Transverse colon (tissue), 4 donors: Measurements from ENCODE around the gene DTWD2.

Source experiments
- EP300 ChIP-seq: sonication (generic); formaldehyde crosslinking; IDR thresholded peaks from one replicate; pipeline ENCODE4 v1.6.1; 2017; ENCODE audit warnings: antibody characterized with exemption, low read depth
- POLR2A ChIP-seq: fragments of 450-650 bp; IDR thresholded peaks from one replicate; pipeline ENCODE4 v1.6.1; 2016; ENCODE audit warnings: antibody characterized with exemption, mild to moderate bottlenecking, moderate library complexity
- POLR2AphosphoS5 ChIP-seq, 3 donors: sonication (generic); formaldehyde crosslinking; IDR thresholded peaks; one replicate each; pipeline ENCODE4 v1.6.1; 2016; ENCODE audit warnings: antibody characterized with exemption in 3 of 3
- TF ChIP-seq, protein P1 (sequence below), 5 experiments: fragments of 200-600 bp in 3 of 5; fragments of 450-650 bp in 2 of 5; sonication (generic) in 3 of 5; IDR thresholded peaks; 1 replicate in 2 of 5; 2 replicates in 3 of 5; pipeline ENCODE4 v1.5.1; 2016 to 2017; ENCODE audit warnings: antibody characterized with exemption in 5 of 5, inconsistent platforms in 3 of 5, mild to moderate bottlenecking in 2 of 5, moderate library complexity in 1 of 5

GRCh38 chr5:118888556-118888955, 99.8 kb downstream of the DTWD2 start:
- TF ChIP-seq, protein P1, sequence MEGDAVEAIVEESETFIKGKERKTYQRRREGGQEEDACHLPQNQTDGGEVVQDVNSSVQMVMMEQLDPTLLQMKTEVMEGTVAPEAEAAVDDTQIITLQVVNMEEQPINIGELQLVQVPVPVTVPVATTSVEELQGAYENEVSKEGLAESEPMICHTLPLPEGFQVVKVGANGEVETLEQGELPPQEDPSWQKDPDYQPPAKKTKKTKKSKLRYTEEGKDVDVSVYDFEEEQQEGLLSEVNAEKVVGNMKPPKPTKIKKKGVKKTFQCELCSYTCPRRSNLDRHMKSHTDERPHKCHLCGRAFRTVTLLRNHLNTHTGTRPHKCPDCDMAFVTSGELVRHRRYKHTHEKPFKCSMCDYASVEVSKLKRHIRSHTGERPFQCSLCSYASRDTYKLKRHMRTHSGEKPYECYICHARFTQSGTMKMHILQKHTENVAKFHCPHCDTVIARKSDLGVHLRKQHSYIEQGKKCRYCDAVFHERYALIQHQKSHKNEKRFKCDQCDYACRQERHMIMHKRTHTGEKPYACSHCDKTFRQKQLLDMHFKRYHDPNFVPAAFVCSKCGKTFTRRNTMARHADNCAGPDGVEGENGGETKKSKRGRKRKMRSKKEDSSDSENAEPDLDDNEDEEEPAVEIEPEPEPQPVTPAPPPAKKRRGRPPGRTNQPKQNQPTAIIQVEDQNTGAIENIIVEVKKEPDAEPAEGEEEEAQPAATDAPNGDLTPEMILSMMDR (IDR thresholded peaks at IDR 0.05): no peak
- TF ChIP-seq POLR2AphosphoS5 (IDR thresholded peaks at IDR 0.05) (no peak), POLR2A (no peak), EP300 (no peak)
